K562 (cell line): ENCODE data around the gene TMEM204. TPM values are rescaled to one million over a fixed set of nuclear protein-coding genes. Genes with fewer than 3 reads are reported as not detected.

Experiments
- ATAC-seq: fragments of 200-7000 bp; cut with Tn5 transposase; 3 replicates; pipeline ENCODE4 v1.9.1; 2020; ENCODE audit warnings: moderate library complexity
- BruUV-seq: library from RNA; stranded (reverse); fragments of 400-500 nt; replicated peaks from 2 replicates; lab custom pipeline; 2021; lab: Mats Ljungman, UMichigan
- CTCF ChIA-PET: fragments of 300-600 bp; formaldehyde crosslinking; extraction: SDS; loops from one replicate; lab custom pipeline; 2021; ENCODE audit warnings: low intra/inter-chr PET ratio; lab: Yijun Ruan, JAX
- POLR2A ChIA-PET: fragments of 300-600, 350-650 bp; sonication (Branson Sonifier 250); formaldehyde crosslinking; extraction: SDS; loops from one replicate; lab custom pipeline; 2021; ENCODE audit warnings: antibody characterized with exemption, inconsistent platforms; lab: Yijun Ruan, JAX
- DNase-seq, 4 experiments: peaks; one replicate each; pipeline versions ENCODE4 v3.0.0 to v3.0.0-alpha.2; 2011 to 2018; ENCODE audit warnings: low spot score in 3 of 4, mixed read lengths in 3 of 4; ENCODE audit errors: extremely low read depth in 1 of 4
- FAIRE-seq: peaks from 2 replicates; lab custom pipeline; 2011; peaks lifted over from hg19 to GRCh38; lab: Jason Lieb, UNC
- H2AFZ ChIP-seq: 2 replicates; pipeline ENCODE4 v1.6.0; 2011; ENCODE audit warnings: low read depth, low read length, control low read depth, inconsistent platforms
- H3K27ac ChIP-seq: fragments of 200-600 bp; 3 replicates; pipeline ENCODE4 v1.8.0; 2011; ENCODE audit warnings: low read depth, mild to moderate bottlenecking, control low read depth, inconsistent platforms, low read length, moderate library complexity, mixed read lengths; ENCODE audit errors: extremely low read depth
- H3K27me3 ChIP-seq, 2 experiments: fragments of 300-600 bp in 1 of 2; 2 replicates in 1 of 2; 3 replicates in 1 of 2; pipeline versions ENCODE4 v1.6.0 to v1.8.0; 2011; ENCODE audit warnings: inconsistent platforms in 2 of 2, low read length in 2 of 2, mild to moderate bottlenecking in 1 of 2, mixed read lengths in 1 of 2, moderate library complexity in 1 of 2; ENCODE audit not compliant: control insufficient read depth in 2 of 2, insufficient read depth in 2 of 2
- H3K36me3 ChIP-seq: fragments of 300-600 bp; 3 replicates; pipeline ENCODE4 v1.8.0; 2011; ENCODE audit warnings: mild to moderate bottlenecking, low read length, inconsistent platforms; ENCODE audit not compliant: control insufficient read depth, insufficient read depth
- H3K4me1 ChIP-seq, 2 experiments: fragments of 200-600 bp in 1 of 2; replicated peaks in 1 of 2; 2 replicates in 1 of 2; 3 replicates in 1 of 2; pipeline versions ENCODE4 v1.5.1 to v1.8.0; 2011; ENCODE audit warnings: inconsistent platforms in 2 of 2, low read length in 2 of 2, mild to moderate bottlenecking in 1 of 2, mixed read lengths in 1 of 2, moderate library complexity in 1 of 2; ENCODE audit not compliant: control insufficient read depth in 2 of 2, insufficient read depth in 2 of 2
- H3K4me2 ChIP-seq: 2 replicates; pipeline ENCODE4 v1.6.1; 2011; ENCODE audit warnings: low read length, control low read depth, inconsistent platforms, mixed read lengths; ENCODE audit not compliant: insufficient read depth
- H3K4me3 ChIP-seq: fragments of 200-600 bp; sonication (generic), shearing (Covaris generic); 2 replicates; pipeline ENCODE4 v1.5.1; 2016; ENCODE audit warnings: control low read depth, inconsistent platforms
- H3K79me2 ChIP-seq: fragments of 200-600 bp; 3 replicates; pipeline ENCODE4 v1.8.0; 2011; ENCODE audit warnings: low read length, inconsistent platforms; ENCODE audit not compliant: control insufficient read depth, insufficient read depth
- H3K9ac ChIP-seq, 2 experiments: 2 replicates each; pipeline versions ENCODE4 v1.6.0 to v1.6.1; 2011; ENCODE audit warnings: low read depth in 2 of 2, low read length in 2 of 2, control low read depth in 1 of 2, inconsistent platforms in 1 of 2, mild to moderate bottlenecking in 1 of 2, mixed read lengths in 1 of 2; ENCODE audit not compliant: insufficient read depth in 1 of 2
- H3K9me1 ChIP-seq: one replicate; pipeline ENCODE4 v1.6.0; 2011; ENCODE audit warnings: inconsistent platforms, mild to moderate bottlenecking, low read length, moderate library complexity; ENCODE audit not compliant: control insufficient read depth, insufficient read depth
- H3K9me3 ChIP-seq: replicated peaks from 2 replicates; pipeline ENCODE4 v1.5.1; 2011; ENCODE audit warnings: low read depth, low read length, inconsistent platforms; ENCODE audit not compliant: control insufficient read depth, insufficient read depth
- H4K20me1 ChIP-seq: replicated peaks from 2 replicates; pipeline ENCODE4 v1.6.1; 2011; ENCODE audit warnings: low read length, inconsistent platforms, mixed read lengths; ENCODE audit not compliant: control insufficient read depth, insufficient read depth
- FIP1L1 ChIP-seq: fragments of 200-400 bp; formaldehyde crosslinking; IDR thresholded peaks from 2 replicates; pipeline ENCODE4 v1.6.1; 2018; ENCODE audit warnings: mild to moderate bottlenecking, low read depth, low read length; ENCODE audit not compliant: poor library complexity, severe bottlenecking
- KLF13 ChIP-seq: fragments of 450-650 bp; IDR thresholded peaks from 2 replicates; pipeline ENCODE4 v1.6.1; 2016; ENCODE audit warnings: missing genetic modification characterization, low read depth, mild to moderate bottlenecking, missing compliant biosample characterization, moderate library complexity, borderline replicate concordance
- NR2C1 ChIP-seq, 2 experiments: fragments of 450-650 bp; IDR thresholded peaks; 2 replicates each; pipeline ENCODE4 v1.6.1; 2017; ENCODE audit warnings: mild to moderate bottlenecking in 2 of 2, antibody characterized with exemption in 1 of 2, inconsistent platforms in 1 of 2, missing compliant biosample characterization in 1 of 2, missing genetic modification characterization in 1 of 2
- POU5F1 ChIP-seq: fragments of 150-350 bp; IDR thresholded peaks from 2 replicates; pipeline ENCODE4 v1.6.1; 2014; ENCODE audit warnings: borderline replicate concordance, low read length, low read depth, mild to moderate bottlenecking; ENCODE audit not compliant: partially characterized antibody
- PTBP1 ChIP-seq: fragments of 200-400 bp; formaldehyde crosslinking; IDR thresholded peaks from 2 replicates; pipeline ENCODE4 v1.6.1; 2017; ENCODE audit warnings: low read depth, low read length
- RFX1 ChIP-seq: fragments of 450-650 bp; IDR thresholded peaks from 2 replicates; pipeline ENCODE4 v1.6.1; 2016; ENCODE audit warnings: mild to moderate bottlenecking, moderate library complexity
- SIN3B ChIP-seq: fragments of 450-650 bp; IDR thresholded peaks from 2 replicates; pipeline ENCODE4 v1.6.1; 2017; ENCODE audit warnings: low read depth, mild to moderate bottlenecking, moderate library complexity
- TBL1XR1 ChIP-seq, 2 experiments: IDR thresholded peaks; 2 replicates each; pipeline ENCODE4 v1.6.1; 2012; ENCODE audit warnings: improper control_type of control experiment in 2 of 2, low read length in 2 of 2, mild to moderate bottlenecking in 1 of 2
- TEAD2 ChIP-seq: fragments of 450-650 bp; IDR thresholded peaks from 2 replicates; pipeline ENCODE4 v1.6.1; 2016; ENCODE audit warnings: missing genetic modification characterization, control low read depth, missing compliant biosample characterization
- ZNF133 ChIP-seq: fragments of 250-450 bp; sonication (Bioruptor Pico); IDR thresholded peaks from 2 replicates; pipeline ENCODE4 v1.4.0; 2020; ENCODE audit warnings: mild to moderate bottlenecking
- ZNF780A ChIP-seq: fragments of 250-450 bp; sonication (Bioruptor Pico); IDR thresholded peaks from 2 replicates; pipeline ENCODE4 v1.5.0; 2021; ENCODE audit warnings: mild to moderate bottlenecking
- WGBS: fragments of 100-300 bp; shearing (Covaris generic); methylation state at CpG from one replicate; pipeline ENCODE4 v1.1.6; 2016; ENCODE audit warnings: low coverage, mixed read lengths; ENCODE audit not compliant: insufficient coverage; ENCODE audit errors: missing lambda C conversion rate; 5-methylcytosine and 5-hydroxymethylcytosine counted together
- in situ Hi-C: fragments of 300-500 bp; cut with MboI; formaldehyde crosslinking; loops from 4 replicates; pipeline ENCODE4 v1.15.0; 2018; ENCODE audit warnings: inconsistent platforms, mixed read lengths
- intact Hi-C: fragments of 100-400 bp; cut with micrococcal nuclease; formaldehyde crosslinking; loops from 2 replicates; pipeline ENCODE4 v1.14.2; 2022
- polyA plus RNA-seq, 8 experiments: library from polyadenylated mRNA; depleted of rRNA in 4 of 8; stranded (reverse) in 5 of 8; unstranded in 3 of 8; fragments of >200 nt; fragmentation: Nextera tagmentation in 2 of 8; fragmentation: Illumina TruSeq in 1 of 8; extraction: Ambion mirVana in 2 of 8; extraction: Trizol in 1 of 8; gene quantifications; 2 replicates each; pipeline versions ENCODE4 v1.2.1 to v1.2.3, GENCODE V29; 2011 to 2014; ENCODE audit warnings: inconsistent platforms in 1 of 8, missing spikeins in 1 of 8
- total RNA-seq, 7 experiments: library from RNA; depleted of rRNA in 6 of 7; stranded (reverse); fragments of >200 nt in 6 of 7; fragmentation: Illumina TruSeq in 2 of 7; extraction: Trizol in 2 of 7; gene quantifications; 2 replicates each; pipeline versions ENCODE4 v1.2.1 to v1.2.3, GENCODE V29; 2011 to 2021; ENCODE audit warnings: low replicate concordance in 1 of 7
- TF ChIP-seq, protein P1 (sequence below): sonication (generic); formaldehyde crosslinking; IDR thresholded peaks from 2 replicates; pipeline ENCODE4 v1.4.0; 2020; ENCODE audit warnings: mild to moderate bottlenecking, missing genetic modification reagents
- TF ChIP-seq, protein P2 (sequence below): fragments of 450-650 bp; IDR thresholded peaks from 2 replicates; pipeline ENCODE4 v1.6.1; 2016; ENCODE audit warnings: borderline replicate concordance
- TF ChIP-seq, protein P3 (sequence below): fragments of 450-650 bp; formaldehyde crosslinking; IDR thresholded peaks from 2 replicates; pipeline ENCODE4 v1.4.0; 2020; ENCODE audit warnings: mild to moderate bottlenecking, moderate library complexity
- TF ChIP-seq, protein P4 (sequence below): fragments of 450-650 bp; formaldehyde crosslinking; IDR thresholded peaks from 2 replicates; pipeline ENCODE4 v1.4.0; 2020; ENCODE audit warnings: mild to moderate bottlenecking

Gene TMEM204
- total and polyA plus RNA-seq, 9 of the 15 experiments (the other 6 are each of a cell fraction or from before 2014, with no cell fraction given) = 0.04 to 0.18 TPM; not detected in 7

DNA sequence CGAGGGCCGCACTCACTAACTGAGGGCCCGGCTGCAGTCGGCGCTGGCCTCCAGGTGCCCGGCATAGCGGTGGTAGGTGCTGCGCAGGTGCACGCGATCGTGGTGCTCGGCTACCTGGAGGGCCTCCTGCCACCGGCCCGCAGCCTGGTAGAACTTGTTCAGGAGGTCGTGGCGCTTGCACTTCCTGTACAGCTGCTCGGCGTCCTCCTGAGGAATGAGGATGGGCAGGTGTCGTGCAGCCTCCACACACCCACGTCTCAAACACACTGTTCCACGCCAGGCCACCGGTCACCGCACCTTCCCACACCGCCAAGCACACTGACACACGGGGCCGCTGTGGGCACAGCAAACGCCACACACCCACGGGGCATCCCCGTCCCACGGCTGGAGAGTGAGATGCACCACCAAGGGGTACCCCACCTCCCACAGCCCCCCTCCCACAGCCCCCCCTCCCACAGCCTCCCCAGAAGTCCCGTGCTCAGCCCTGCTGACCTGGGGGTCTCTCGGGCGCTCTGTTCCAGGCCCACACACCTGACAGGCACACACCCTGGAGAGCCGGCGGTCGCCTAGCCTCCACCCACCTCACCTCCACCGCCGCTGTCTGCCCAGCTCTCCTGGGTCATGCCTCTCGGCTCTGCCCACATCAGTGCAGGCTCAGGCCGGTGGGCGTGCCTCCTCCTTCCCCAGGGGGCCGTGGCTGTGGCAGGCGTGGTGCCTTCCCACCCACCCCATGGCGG lies 7.4 kb upstream of the TMEM204 start:
- Histone ChIP-seq H3K9me1 (no peaks in the 10 kb centered on the region), H3K27ac (no peak overlapping the region), H3K79me2 (no peaks in the 10 kb centered on the region), H4K20me1 (peaks cover 10% of the 10 kb centered on the region), H3K4me3 (no peak overlapping the region), H3K9me3 (no peaks in the 10 kb centered on the region), H2AFZ (no peak overlapping the region), H3K4me2 (no peak overlapping the region), H3K27me3 (peaks cover 7 to 41% of the 10 kb centered on the region in 2 experiments; a peak in 4 of 5 replicates), H3K4me1 (peaks cover 4 to 59% of the 10 kb centered on the region in 2 experiments; a peak in 3 of 5 replicates), H3K36me3 (no peaks in the 10 kb centered on the region), H3K9ac (no peak overlapping the region; a peak in 1 of 4 replicates)
- no TSS peak for BruUV-seq
- DNase-seq (no peak), FAIRE-seq (no peak), ATAC-seq (no peak)
- intact Hi-C loops = no loop called here
- ChIA-PET POLR2A (interaction anchor here (1.2 kb wide), 1 partner anchor 47 kb away, joined by 3 read pairs; no protein-coding TSS in a partner anchor), CTCF (no interaction called here)
- whole genome bisulfite sequencing = 41% methylated on average over 26 of the region's 44 CpGs
- in situ Hi-C loops = no loop called here
- TF ChIP-seq, protein P1, sequence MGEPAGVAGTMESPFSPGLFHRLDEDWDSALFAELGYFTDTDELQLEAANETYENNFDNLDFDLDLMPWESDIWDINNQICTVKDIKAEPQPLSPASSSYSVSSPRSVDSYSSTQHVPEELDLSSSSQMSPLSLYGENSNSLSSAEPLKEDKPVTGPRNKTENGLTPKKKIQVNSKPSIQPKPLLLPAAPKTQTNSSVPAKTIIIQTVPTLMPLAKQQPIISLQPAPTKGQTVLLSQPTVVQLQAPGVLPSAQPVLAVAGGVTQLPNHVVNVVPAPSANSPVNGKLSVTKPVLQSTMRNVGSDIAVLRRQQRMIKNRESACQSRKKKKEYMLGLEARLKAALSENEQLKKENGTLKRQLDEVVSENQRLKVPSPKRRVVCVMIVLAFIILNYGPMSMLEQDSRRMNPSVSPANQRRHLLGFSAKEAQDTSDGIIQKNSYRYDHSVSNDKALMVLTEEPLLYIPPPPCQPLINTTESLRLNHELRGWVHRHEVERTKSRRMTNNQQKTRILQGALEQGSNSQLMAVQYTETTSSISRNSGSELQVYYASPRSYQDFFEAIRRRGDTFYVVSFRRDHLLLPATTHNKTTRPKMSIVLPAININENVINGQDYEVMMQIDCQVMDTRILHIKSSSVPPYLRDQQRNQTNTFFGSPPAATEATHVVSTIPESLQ = no peak
- TF ChIP-seq, protein P2, sequence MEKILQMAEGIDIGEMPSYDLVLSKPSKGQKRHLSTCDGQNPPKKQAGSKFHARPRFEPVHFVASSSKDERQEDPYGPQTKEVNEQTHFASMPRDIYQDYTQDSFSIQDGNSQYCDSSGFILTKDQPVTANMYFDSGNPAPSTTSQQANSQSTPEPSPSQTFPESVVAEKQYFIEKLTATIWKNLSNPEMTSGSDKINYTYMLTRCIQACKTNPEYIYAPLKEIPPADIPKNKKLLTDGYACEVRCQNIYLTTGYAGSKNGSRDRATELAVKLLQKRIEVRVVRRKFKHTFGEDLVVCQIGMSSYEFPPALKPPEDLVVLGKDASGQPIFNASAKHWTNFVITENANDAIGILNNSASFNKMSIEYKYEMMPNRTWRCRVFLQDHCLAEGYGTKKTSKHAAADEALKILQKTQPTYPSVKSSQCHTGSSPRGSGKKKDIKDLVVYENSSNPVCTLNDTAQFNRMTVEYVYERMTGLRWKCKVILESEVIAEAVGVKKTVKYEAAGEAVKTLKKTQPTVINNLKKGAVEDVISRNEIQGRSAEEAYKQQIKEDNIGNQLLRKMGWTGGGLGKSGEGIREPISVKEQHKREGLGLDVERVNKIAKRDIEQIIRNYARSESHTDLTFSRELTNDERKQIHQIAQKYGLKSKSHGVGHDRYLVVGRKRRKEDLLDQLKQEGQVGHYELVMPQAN = no peak
- TF ChIP-seq RFX1 (no peak), ZNF133 (CRISPR knock-in tag) (no peak), PTBP1 (no peak), POU5F1 (no peak), KLF13 (tag) (no peak), TEAD2 (tag) (no peak), TBL1XR1 (IDR thresholded peaks at IDR 0.05; ENCODE audit: low read length in 2 of 2) (no peak), SIN3B (no peak), FIP1L1 (no peak), ZNF780A (CRISPR knock-in tag) (no peak), NR2C1 (IDR thresholded peaks at IDR 0.05) (no peak), NR2C1 (tag; IDR thresholded peaks at IDR 0.05) (no peak)
- TF ChIP-seq, protein P3, sequence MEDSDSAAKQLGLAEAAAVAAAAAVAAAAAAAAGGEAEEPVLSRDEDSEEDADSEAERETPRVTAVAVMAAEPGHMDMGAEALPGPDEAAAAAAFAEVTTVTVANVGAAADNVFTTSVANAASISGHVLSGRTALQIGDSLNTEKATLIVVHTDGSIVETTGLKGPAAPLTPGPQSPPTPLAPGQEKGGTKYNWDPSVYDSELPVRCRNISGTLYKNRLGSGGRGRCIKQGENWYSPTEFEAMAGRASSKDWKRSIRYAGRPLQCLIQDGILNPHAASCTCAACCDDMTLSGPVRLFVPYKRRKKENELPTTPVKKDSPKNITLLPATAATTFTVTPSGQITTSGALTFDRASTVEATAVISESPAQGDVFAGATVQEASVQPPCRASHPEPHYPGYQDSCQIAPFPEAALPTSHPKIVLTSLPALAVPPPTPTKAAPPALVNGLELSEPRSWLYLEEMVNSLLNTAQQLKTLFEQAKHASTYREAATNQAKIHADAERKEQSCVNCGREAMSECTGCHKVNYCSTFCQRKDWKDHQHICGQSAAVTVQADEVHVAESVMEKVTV (CRISPR knock-in tag) = no peak
- TF ChIP-seq, protein P4, sequence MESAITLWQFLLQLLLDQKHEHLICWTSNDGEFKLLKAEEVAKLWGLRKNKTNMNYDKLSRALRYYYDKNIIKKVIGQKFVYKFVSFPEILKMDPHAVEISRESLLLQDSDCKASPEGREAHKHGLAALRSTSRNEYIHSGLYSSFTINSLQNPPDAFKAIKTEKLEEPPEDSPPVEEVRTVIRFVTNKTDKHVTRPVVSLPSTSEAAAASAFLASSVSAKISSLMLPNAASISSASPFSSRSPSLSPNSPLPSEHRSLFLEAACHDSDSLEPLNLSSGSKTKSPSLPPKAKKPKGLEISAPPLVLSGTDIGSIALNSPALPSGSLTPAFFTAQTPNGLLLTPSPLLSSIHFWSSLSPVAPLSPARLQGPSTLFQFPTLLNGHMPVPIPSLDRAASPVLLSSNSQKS (CRISPR knock-in tag) = no peak
